ENCODE data around the gene AMZ1.
"Not testable (repeated sequence)": the region's sequence is repeated elsewhere in the genome, so short reads cannot be mapped to it uniquely, and the experiment has no call there.

The AMZ1 gene

DNA sequence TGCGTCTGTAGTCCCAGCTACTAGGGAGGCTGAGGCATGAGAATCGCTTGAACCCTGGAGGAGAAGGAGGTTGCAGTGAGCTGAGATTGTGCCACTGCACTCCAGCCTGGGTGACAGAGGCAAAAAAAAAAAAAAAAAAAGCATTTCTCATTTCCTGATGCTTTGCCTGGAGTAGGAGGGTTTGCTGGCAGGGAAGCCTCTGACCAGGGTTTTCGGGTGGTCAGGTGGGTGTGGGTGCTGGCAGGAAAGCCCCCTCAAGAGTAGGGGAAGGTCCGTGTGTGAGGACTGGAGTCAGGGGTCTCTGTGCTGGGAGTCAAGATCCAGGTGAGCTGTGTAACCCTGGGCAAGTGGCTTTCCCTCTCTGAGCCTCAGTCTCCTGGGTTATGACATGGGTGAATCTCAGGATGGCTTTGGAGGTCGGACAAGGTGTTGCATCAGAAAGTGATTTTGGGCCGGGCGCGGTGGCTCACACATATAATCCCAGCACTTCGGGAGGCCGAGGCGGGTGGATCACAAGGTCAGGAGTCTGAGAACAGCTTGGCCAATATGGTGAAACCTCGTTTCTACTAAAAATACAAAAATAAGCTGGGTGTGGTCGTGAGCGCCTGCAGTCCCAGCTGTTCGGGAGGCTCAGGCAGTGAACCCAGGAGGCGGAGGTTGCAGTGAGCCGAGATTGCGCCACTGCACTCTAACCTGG, 3.2 kb downstream of the AMZ1 start:
- no peak for DNase-seq

DNA sequence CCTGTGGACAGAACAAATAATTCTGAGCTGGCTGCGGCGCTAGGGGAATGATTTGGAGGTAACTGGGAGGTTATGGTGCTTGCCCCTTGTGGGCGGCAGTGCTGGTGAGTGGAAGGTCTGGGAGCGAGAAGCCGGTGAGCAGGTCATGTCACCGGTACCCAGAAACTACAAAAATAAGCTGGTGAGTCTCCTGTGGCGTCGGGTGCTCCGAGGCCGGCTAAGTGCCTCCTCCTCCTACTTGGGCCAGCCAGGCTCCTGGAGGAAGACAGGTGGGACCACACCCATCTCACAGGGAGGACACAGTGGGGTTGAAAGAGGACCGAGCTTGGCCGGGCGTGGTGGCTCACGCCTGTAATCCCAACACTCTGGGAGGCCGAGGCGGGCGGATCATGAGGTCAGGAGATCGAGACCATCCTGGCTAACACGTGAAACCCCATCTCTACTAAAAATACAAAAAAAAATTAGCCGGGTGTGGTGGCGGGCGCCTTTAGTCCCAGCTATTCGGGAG, 4.0 kb downstream of the AMZ1 start:
- not testable (repeated sequence) for DNase-seq

DNA sequence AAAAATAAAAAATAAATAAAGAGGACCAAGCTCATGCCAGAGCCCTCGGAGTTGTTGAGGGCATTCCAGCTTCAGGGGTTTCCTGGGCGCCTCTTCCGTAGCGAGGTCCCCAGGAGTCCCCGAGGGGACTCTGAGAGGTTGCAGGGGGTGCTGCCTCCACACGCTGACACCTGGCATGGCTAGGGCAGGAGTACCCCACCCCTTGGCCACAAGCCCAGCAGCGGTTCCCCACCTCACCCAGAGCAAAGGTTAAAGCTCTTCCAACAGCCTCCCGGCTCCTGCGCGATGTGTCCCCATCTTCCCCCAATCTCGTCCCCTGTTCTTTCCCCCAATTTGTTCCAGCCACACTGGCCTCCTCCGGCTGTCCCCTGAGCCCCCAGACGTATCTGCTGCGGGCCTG, 4.5 kb downstream of the AMZ1 start:
- no peak for DNase-seq

DNA sequence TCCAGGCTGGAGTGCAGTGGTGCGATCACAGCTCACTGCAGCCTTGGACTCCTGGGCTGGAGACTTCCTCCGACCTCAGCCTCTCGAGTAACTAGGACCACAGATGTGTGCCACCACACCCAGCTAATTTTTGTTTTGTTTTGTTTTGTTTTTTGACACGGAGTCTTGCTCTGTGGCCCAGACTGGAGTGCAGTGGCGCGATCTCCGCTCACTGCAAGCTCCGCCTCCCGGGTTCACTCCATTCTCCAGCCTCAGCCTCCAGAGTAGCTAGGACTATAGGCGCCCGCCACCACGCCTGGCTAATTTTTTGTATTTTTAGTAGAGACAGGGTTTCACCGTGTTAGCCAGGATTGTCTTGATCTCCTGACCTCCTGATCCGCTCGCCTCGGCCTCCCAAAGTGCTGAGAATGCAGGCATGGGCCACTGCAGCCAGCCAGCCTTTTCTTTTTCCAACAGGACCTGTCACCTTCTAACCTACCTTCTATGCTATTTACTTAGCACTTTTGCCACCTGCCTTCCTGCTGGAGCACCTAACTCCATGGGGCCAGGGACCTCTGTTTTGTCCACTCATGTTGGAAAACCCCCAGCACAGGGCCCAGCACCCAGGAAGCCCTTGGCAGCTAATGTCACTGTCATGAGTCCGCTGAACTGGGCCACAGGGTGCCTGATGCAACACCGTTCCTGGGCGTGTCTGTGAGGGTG, 5.6 kb downstream of the AMZ1 start:
- not testable (repeated sequence) for DNase-seq

DNA sequence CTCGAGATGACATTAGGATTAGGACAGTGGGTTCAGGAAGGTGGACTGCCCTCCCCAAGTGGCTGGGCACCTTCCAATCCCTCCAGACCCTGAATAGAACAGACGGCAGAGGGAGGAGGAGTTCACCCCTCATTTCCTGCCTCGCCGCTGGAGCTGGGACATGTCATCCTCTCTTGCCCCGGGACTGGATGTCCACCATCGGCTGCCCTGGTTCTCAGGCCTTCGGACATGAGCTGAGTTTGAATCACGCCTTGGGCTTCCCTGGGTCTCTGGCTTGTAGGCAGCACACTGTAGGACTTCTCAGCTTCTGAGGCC, 6.1 kb downstream of the AMZ1 start:
- not testable (repeated sequence) for DNase-seq

DNA sequence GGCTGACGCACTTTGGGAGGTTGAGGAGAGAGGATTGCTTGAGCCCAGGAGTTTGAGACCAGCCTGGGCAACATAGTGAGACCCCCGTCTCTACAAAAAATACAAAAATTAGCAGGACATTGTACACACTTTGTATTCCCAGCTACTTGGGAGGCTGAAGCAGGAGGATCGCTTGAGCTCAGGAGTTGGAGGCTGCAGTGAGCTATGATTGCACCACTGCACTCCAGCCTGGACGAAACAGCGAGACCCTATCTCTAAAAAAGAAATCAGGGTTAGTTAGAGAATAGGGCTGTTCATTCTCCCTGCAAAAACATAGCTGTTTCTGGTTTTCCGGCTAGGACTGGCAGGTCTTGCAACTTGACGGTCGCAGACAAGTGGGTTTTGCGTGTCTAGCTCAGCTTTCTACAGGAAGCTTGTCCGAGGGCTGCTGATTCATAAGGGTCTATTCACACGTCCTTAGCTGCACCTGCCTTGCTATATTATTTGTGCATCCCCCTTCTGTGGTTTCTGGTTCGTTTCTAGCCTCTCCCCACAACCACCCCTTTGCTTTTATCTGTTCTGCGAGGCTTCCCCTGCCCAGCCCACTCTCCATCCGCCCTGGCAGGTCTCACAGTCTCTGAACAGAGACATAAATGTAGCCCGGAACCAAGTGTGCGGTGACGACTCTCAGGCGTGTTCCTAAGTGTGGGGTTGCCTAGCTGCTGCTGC, 10.7 kb downstream of the AMZ1 start:
- no peak for DNase-seq

DNA sequence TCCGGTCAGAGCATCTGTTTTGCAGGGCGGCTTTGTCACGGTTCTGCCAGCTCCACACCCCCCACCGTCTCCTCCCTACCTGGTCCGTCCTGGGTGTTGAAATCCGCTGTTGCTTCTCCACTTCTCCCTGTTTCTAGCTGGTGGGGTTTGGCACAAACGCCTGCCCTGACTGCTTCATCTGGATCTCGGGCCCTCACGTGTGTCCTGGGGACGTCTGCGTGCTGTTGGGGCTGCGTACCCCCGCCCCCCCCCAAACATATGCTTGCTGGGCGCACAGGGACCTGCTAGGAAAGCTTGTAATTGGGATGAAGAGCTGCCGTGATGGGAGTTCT, 11.3 kb downstream of the AMZ1 start:
- DNase-seq = no peak

DNA sequence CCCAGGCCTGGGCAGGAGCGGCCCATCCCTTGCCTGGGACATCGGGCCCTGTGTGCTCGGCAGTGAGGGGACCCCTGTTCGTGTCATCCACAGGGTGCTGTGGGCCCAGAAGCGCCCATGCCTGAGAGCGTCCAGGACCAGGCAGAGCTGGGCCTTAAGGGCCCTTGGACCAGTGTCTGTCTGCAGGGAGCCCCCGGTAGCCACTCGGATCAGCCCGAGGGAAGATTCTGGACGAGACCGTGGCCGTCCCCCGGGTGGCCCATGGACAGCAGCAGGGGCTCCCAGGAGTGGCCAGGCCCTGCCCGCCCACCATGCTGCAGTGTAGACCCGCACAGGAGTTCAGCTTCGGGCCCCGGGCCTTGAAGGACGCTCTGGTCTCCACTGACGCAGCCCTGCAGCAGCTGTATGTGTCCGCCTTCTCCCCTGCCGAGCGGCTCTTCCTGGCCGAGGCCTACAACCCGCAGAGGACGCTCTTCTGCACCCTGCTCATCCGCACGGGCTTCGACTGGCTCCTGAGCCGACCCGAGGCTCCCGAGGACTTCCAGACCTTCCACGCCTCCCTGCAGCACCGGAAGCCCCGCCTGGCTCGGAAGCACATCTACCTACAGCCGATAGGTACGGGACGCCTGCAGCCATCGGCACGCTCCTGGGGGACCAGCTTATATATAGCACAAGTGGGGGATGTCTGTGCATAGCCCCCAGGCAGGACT, 12.3 kb downstream of the AMZ1 start:
- DNase-seq = no peak

DNA sequence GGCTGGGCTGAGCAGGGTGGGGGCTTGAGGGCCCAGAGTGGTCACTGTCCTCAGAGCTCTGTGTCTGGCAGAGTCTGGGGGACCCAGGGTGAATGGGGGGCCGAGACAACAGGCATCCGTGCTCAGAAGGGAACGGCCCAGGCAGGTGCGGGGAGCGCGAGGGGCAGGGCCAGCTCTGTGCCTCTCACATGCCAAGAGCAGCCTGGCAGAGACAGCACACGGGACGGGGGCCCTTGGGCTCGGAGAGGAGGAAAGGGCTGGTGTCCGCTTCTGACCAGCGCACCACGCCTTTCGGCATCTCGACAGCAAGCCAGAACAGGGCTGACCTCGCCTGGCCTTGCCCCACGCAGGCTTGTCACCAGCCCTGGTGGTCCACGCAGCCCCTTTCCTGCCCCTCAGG, 13.4 kb downstream of the AMZ1 start:
- DNase-seq = peak in 1 of 14 donors; percentile 75

DNA sequence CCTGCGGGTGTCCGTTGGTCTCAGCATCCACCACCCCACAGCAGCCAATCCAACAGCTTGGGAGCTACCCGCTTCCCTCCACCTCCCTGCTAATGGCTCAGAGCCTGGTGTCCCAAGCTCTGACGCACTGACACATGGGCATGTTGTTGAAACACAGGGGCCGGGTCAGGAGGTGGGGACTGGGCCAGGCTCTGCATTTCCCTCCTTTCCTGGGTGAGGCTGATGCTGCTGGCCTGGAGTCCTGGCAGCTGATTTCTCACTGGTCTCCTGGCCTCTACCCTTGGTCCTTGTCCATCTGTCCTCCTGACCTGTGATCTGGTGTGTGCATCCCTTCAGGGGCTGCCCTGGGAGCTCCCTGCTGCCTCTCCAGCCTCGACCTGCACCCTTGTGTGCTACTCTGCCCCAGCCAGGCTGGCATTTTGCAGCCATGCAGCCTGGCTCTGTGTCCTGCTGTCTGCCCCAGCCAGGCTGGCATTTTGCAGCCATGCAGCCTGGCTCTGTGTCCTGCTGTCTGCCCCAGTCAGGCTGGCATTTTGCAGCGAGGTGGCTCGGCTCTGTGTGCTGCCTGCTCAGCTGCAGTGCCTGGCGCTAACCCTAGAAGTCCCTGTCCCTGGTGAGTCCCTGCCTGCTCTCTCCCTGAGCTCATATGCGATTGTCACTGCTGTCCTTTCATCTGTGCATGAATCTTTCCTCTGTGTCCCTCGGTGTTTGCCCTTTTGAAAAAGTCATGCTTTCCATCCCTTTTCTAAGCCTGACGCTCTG, 14.0 kb downstream of the AMZ1 start:
- peak in 12 of 14 donors; percentile 50 to 92 (median 76) for DNase-seq

DNA sequence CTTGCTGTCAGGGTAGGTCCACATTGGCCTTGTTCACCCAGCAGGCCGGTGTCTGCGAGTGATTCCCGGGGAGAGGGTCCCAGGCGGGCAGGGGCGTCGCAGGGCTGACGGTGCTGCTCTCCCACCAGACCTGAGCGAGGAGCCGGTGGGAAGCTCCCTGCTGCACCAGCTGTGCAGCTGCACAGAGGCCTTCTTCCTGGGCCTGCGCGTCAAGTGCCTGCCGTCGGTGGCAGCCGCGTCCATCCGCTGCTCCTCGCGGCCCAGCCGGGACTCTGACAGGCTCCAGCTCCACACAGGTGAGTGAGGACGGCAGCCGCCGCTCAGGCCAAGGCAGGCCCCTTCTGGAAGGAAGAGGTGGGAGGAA, 14.6 kb downstream of the AMZ1 start:
- DNase-seq = peak in 2 of 14 donors; percentile 35 to 36

DNA sequence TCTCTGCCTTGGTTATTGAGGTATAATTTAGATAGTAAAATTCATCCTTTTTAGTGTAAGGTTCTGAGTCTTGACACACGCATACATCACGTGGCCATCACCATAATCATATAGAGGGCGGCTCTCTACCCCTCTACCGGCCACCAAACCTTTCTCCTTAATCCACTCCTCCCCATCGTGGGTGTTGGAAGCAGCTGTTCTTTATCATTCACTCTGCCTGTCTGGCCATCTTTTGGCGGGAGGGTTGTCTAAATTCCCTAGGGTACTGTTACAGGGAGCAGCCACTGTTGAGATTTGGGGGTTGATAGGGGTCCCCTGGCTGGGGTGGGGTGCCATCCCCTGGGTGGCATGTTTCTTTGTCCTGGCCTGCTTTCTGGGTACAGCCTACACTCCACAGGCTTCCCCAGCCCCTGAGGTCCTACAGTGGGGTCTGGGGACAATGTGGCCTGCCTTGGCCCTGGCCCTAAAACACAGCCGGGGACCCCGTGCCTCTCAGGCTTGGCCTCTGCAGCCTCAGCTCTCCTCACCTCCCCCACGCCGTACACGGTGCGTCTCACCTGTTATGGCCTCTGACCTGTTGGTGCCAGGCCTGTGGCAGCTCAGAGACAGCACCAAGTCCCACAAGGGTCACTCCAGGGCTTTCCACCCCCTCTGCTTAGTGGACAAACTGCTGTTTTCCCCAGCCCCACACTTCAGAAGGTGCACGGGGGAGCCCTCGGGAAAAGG, 17.5 kb downstream of the AMZ1 start:
- no peak for DNase-seq

DNA sequence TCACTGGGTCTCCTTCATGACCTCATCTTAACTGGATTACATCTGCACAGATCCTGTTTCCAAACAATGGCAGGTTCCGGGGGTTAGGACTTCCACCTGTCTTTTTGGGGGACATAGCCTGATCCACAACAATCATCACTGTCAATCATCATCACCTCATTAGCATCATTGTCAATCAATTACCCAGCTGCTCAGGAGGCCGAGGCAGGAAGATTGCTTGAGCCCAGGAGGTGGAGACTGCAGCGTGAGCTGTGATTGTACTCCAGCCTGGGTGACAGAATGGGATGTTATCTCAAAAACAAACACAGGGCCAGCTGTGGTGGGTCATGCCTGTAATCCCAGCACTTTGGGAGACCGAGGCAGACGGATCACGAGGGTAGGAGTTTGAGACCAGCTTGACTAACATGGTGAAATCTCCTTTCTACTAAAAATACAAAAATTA, 18.7 kb downstream of the AMZ1 start:
- no peak for DNase-seq

DNA sequence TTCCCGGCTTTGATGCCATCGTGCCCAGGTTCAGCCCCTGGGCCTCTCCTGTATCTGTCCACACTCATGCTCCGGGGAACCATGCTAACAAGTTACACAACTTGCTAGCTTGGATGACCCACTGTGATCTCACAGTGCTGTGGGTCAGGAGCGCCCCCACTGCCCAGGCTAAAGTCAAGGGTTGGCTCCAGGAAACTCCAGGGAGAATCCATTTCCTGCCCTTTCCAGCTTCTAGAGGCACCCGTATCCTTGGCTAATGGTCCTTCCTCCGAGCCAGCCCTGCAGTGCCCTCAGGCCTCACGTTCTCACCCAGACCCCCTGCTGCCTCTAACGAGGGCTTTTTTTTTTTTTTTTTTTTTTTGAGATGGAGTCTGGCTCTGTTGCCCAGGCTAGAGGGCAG, 19.5 kb downstream of the AMZ1 start:
- DNase-seq = no peak

DNA sequence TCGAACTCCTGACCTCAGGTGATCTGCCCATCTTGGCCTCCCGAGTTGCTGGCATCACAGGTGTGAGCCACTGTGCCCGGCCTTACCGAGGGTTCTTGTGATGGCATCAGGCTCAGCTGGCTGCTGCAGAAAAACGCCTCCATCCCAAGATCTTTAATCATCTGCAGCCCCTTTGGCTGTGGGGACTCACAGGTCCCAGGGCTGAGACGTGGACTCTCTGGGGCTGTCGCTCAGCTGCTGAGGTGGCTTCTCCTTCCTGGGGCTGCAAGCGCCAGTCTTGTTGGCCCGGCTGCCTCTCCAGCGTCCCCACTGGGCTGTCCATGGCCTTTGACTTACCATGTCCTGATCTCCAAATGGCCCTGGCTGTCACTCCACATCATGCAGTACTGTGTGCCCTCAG, 20.0 kb downstream of the AMZ1 start:
- DNase-seq = no peak

DNA sequence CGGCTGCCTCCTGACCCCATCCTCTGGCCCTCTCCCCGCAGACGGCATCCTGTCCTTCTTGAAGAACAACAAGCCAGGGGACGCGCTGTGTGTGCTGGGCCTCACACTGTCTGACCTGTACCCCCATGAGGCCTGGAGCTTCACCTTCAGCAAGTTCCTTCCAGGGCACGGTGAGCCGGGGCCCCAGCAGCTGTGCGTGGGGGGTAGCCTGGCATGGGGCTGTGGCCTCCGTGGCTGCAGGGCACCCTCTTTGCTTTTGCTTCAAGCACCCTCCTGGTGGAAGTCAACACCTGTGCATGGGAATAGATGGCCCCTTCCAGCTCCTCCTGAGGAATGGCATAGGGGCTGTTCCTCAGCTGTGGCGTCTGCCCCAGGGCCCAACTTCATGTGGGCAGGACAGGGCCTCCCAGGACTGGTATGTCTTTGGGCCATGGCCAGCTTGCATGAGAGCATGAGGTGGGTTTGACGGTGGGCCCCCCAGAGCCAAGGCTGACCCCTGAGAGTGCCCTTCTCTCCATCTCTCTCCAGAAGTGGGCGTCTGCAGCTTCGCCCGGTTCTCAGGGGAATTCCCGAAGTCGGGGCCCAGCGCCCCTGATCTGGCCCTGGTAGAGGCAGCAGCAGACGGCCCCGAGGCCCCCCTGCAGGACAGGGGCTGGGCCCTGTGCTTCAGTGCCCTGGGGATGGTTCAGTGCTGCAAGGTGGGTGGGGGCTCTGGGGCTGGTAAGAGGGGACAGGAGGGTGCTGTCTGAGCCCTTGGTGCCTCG, 20.7 kb downstream of the AMZ1 start:
- no peak for DNase-seq

DNA sequence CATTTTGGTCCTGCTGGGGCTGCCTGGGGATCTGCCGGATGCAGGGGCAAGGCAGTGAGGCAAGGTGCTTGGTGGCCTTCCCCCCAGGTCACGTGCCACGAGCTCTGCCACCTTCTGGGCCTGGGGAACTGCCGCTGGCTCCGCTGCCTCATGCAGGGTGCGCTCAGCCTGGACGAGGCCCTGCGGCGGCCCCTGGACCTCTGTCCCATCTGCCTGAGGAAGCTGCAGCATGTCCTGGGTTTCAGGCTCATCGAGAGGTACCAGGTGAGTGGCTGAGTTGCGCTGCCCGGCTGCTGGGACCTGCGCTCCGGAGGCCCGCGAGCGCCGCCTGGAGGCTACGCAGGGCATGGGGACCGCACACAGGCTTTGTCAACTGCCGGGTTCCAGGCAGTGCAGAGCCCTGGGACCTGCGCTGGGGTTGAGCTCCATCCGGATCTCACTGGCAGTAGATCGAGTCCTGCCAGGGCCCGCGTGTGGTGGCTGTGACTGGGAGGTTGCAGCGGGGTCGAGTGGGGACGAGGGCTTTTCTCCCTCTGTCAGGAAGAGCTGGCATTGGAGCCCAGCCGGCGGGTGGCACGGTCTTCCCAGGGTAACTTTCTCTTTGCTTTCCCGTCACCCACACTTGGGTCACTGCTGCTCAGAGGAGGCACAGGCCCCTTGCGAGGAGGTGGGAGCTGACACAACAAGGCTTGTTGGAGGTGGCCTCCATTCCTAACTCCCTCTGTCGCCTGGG, 21.7 kb downstream of the AMZ1 start:
- peak in 11 of 14 donors; percentile 11 to 73 (median 42) for DNase-seq

DNA sequence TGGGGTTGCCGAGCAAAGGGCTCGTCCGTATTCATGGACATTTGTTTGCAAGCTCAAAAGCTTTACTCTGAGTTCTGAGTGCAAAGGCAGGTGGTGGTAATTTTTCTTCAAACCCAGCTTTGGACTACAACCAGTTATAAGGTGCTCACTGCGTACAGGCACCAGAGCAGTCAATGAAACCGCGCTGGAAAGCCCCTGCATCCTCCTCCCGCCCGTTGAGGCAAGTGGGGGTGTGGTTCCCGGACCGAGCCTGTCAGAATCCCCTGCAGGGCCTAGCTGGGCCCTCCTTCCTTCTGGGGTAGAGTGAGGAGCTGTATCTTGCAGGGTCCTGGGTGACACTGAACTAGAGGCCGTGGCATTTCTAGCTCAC, 22.3 kb downstream of the AMZ1 start:
- DNase-seq = no peak

DNA sequence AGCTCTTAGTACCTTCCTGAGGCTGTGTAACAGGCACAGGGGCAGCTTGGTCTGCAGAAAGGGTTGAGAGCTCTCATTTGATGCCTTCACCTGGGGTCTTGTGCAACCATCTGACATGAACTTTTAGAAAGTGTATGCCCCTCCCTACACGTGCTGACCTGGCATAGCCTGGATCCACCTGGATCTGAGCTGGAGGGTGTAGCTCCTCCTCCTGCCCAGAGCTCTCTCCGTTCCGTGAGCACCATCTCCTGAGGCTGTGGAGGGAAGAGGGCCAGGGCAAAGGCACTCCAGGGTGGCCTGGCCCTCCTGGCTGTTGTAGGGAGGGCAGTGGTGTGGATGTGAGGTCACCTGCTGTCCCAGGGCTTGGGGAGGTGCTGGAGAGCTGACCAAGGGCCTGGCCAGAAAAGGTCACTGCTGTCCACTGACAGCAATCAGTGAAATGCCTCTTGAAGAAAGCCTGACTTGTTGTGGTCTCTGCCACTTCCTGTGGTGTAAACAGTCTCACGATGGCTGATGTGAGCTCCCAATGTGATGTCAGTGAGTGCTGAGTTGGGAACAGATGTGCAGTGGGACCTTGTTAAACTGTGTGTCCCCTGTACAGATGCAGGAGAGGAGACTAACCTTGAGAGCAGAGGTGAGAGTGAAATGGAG, 23.0 kb downstream of the AMZ1 start:
- no peak for DNase-seq
